Measurements from ENCODE around the gene LRGUK.
"Not testable (repeated sequence)": the region's sequence is repeated elsewhere in the genome, so short reads cannot be mapped to it uniquely, and the experiment has no call there.

LRGUK gene

DNA sequence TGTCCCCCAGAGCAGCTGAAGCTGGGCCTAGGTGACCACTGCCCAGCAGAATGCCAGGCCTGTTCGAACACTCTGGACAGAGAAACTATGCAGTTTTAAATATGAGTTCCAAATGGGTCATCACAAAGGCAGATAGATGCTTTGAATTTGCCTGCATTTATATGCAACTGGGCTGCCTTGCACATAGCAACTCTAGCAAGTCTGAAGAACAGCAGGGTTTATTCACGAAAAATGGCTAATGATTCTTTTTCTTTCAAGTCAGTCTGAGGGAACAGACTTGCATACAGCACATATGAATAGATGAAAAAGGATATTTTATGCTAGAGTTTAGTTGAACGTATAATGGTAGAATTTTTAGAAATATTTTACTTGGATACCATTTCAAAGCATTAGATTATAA is 121.1 kb downstream of the LRGUK start:
- no peak for DNase-seq

DNA sequence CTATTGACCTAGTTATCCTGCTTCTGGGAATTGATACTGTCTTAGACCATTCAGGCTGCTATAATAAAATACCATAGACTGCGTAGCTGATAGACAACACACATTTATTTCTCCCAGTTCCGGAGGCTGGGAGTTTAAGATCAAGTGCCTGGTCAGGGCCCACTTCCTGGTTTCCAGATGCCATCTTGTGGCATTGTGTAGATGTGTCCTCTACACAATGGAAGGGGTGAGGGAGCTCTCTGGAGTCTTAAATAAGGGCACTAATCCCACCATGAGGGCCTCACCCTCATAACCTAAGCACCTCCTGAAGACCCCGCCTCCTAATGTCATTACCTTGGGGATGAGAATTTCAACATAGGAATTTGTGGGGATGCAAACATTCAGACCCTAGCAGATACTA is 127.2 kb downstream of the LRGUK start:
- no peak for DNase-seq

DNA sequence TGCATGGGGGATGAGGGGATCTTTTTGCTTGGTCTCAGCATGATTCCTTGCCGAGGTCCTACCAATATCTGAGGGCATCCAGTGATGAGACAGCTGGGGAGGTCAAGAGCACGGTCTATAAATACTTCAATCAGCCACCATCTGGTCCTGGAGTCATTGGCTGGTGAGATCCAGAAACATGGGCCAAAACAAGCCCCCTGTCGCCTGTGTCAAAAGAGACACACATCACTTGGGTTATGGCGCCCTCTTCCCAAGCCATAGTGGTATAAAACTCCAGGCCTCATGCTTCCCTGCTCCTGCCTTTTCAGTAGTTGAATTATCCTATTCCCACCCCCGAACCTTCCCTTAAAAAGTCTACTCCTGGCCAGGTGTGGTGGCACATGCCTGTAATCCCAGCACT is 128.7 kb downstream of the LRGUK start:
- DNase-seq: no peak

DNA sequence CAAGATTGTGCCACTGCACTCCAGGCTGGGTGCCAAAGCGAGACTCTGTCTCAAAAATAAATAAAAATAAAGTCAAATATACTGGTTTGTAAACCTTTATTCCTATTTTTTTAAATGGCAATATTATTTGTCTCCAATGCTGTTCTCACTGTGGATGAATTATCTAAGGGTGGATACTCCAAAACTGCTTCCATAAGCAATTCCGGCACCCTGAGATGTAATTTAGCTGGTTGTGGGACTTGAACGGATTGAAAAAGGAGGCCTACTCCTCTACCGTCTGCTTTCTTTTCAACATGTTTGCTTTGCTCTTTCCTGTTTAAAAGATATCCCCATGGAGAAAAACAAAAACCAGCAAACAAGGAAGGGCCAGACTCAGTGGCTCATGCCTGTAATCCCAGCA is 135.2 kb downstream of the LRGUK start:
- no peak for DNase-seq

DNA sequence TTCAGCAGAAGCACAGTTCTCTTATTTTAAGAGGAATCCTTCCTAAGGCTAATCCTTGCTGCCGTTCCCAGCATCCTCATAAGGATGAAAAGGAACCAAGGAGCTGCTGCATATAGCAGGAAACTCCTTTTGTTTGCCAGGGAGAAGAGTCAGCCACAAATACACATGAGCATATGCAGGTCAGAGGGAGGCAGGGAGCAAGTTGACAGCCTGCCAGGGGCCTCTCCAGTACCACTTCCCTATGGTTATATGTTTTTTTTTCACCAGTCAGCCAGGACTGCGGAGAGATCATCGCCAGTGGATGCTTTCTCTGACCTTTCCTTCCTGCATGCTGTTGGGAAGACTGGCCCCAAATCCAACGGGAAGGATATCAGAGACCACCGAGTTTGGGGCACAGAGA is 149.8 kb downstream of the LRGUK start:
- DNase-seq: no peak

DNA sequence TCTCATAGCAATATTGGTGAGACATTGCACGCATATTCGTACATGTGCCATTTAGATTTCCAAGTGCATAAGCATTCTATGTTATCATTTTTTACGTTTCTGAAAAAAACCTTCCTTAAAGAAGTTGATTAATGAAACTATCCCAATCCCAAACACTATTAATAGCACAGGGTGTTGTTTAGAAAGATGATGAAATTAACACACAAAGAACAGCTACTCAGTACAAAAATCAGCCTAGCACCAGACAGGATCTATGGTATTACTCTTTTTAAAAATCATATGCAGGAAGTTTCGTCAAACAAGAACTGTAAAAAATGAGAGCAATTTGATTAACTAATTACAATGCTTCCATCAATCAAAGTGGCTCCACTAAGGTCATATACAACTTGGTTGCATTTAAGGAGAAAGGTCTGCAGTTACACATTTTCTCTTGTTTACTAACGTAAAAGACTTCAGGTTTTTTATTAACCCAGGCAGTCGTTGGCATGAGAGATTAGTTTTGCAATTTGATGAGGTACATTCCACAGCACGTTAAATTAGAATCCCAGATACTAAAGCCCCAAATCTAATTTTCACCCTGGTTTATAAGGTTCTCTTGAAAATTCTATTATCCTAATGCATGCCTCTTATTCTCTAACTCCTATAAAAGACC is 151.5 kb downstream of the LRGUK start:
- no peak for DNase-seq

DNA sequence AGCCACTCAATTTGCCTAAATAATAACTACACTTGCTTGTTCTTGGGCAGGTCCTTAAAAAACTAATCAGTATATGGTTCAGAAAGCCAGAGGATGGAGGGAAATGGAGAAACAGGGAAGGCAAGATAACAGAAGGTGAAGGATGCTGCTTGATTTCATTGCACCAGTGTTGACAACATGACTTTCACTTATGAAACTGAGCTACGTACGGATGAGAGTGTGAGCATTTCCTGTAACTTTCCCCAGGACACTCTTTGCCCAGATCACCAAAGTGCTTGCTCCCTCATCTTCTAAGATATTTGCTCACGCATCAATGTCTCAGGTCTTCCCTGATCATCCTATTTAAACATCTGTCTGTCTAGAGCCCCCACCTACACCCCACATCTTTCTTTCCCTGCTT is 152.2 kb downstream of the LRGUK start:
- no peak for DNase-seq

DNA sequence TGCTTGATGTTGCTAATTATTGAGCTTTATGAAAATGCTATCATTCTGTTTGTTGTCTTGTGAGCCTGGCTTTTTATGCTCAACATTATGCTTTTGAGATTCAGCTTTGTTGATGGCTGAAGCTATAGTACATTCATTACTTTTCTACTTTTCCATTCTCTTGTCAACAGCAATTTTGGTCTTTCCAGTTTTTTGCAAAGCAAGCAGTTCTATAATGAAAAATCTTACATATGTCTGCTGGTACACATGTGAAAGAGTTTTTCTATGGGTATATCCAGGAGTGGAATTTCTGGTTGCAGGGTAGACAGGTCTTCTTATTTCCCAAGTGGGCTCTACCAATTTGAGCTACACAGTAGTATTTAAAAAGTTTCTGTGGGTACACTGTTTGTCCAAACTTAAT is 152.8 kb downstream of the LRGUK start:
- no peak for DNase-seq

DNA sequence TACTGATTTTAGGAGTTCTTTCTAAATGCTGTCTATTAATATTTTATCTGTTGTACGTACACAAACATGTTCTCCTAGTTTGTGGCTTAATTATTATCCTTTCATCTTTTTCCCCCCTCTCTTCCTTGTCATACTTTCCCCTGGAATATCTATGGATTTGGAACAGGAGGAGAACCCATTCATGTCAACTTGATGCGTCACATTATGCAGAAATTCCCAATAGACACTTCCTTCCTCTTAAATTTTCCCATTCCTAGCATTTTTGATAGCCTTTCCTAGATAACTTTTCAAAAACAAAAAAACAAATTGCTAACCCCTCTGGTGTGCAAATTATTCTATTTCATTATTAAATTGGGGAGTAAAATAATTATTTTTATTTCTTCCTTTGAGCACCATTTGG is 153.4 kb downstream of the LRGUK start:
- DNase-seq: no peak

DNA sequence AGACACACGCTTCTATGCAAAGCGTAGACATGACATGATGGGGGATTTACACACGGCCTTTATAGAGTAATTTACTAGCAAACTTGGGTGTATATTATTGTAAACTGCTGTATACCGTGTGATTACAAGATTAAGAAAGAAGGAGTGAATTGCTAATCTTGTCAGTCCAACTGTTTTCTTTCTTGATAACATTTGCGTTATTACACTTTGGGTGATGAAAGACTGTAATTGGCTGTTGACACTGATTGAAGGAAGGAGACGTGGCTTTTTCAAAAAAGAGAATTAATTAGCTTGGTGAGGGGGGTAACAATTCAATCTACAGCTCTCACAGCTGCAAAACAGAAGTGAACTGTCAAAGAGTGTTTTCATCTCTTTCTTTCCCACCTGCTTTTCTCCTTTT is 156.9 kb downstream of the LRGUK start:
- DNase-seq: no peak

DNA sequence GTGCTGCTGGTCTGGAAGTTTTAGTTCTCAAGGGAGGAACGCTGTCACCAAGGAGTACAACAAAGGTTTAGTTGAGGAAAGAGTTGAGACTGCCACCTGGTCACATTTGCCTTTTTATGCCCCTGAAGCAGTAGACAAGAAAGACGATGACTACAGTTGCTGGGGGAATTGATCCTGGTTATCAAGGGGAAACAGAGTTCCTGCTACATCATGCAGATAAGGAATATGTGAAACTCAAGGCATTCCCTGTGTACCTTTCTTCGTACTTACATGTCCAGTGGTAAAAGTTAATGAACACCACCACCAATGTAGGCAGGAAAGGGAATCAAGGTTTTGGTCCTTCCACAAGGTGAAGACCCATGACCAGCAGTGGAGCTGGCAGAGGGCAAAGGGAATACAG is 157.8 kb downstream of the LRGUK start:
- DNase-seq: no peak

DNA sequence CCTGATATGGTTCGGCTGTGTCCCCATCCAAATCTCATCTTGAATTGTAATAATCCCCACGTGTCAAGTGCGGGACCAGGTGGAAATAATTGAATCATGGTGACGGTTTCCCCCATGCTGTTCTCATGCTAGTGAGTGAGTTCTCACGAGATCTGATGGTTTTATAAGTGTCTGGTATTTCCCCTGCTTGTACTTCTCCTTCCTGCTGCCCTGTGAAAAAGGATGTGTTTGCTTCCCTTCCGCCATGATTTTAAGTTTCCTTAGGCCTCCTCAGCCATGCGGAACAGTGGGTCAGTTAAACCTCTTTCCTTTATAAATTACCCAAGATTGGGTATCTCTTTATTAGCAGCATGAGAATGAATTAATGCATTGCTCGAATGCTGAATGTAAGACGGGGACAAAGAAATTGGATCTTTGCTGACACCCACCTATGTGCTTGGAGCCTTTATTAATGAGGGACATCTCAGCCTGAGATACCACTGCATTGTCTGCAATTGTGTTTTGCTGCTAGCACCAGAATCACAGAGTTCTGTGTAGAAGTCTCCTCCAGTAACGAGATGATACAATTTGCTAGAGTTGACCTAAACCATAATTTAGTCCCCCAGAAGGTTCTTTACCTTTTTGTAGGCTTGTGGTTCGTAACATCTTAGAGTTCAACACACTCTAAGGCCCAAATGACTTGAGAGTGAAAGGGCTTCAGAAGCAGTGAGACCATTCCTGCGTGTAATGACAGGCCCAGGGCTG is 160.9 kb downstream of the LRGUK start:
- DNase-seq: no peak

DNA sequence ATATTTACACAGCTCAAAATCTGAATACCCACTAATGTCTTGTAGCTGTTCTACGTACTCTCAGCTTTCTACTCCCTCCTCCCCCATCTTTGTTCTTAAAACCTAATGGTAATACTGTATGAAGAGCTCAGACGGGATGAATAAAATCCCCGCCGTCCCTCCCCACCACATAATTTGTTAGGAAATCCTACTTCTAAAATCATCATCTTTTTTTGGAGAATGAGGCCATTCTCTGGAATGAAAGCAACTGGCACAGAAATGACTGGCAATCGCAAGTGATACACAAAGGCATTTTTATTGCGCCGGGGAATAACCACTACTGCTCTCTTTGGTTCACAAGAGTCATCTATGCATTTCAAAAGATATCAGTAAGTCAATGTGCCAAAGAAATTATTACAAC is 162.3 kb downstream of the LRGUK start:
- DNase-seq: no peak

DNA sequence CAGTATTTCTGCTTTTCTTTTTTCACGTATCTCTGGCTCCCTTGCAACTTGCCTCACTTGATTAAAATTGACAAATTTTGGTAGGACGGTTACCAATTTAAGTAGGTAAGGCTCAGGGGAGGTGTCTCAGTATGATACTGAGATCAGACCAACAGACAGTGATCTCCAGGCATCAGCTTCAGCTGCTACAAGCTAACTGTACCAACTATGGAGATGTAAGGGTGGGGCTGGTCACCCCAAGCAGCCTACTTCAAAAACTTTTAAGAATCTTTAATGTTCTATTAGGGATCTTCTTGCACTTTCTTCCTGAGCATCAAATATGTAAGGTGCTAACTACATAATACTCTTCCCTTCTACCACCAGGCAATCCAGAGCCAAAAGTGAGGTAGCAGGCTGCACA is 162.7 kb downstream of the LRGUK start:
- no peak for DNase-seq

DNA sequence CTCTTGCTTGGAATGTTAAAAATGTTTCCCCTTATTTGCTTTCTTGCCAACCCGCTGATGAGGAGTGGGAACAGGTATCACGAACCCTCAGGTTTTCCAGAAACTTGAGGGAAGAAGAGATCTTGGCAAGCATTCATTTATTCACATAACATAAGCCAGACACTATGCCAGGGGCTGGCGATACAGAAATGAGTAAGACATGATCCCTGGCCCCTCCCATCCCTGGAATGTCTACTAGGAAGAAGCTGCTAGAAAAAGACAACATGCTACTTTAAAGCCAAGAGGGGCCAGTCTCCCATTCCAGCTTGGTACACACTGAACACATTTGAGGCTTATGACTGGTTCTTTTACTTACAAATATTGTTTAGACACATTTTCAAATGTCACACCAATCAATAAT is 163.1 kb downstream of the LRGUK start:
- DNase-seq: no peak

DNA sequence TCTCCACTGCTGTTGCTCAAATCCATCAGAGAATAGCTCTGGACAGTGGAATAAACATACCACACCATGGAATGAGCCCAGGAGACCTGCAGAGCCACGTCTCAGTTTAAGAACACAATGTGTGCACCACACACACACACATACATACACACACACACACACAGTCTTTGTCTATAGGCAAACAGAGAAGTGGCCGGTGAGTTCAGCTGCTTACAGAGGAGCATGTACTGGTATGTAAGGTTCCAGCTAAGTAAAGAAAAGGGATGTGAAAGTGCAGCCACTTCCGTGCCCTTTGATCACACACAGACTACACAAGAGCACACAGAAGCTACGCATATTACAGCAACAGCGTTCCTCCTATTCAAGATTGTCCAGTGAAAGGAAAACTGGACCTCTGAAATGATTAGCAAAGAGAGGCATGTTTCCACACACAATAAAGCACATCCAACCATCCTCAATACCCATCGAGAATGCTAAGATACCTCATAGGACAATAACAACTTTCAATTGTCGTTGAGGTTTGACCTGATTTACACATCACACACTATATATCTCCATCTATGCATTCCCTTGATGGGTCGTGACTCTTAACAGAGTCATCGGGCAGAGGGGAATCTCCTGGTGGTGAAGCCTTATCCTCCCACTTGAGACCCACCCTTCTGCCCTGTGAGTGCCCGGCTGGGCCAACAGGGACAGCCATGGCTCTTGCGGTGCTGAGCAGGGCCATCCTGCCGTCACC is 166.0 kb downstream of the LRGUK start:
- DNase-seq: no peak

DNA sequence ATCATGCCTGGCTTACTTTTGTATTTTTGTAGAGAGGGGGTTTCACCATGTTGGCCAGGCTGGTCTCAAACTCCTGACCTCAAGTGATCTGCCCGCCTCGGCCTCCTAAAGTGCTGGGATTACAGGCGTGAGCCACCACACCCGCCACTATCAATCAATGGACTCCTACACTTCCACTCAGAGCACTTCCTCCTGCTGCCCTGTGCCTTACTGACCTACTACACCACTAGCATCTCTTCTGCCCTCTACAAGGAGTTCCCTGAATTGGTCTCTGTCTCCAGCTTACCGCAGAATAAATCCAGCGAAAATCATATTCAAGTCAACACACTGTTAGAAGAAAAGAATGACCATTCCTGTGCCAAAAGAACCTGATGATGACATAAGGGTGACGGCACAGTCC is 168.8 kb downstream of the LRGUK start:
- not testable (repeated sequence) for DNase-seq

DNA sequence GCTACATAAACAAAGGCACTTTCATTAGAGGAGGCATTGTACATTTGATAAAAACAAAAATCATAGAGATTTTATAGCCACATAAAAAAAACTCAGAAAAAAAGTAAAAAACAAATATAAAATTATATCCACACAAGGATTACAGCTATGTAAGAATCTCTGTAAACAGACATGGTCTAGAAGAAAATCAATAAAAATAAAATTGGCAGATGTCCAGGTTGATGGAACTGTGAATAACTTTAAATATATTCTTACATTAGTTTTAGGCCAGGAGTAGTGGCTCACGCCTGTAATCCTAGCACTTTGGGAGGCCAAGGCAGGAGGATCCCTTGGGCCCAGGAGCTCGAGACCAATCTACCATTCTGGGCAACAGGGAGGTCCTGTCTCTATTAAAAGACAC is 170.3 kb downstream of the LRGUK start:
- no peak for DNase-seq

DNA sequence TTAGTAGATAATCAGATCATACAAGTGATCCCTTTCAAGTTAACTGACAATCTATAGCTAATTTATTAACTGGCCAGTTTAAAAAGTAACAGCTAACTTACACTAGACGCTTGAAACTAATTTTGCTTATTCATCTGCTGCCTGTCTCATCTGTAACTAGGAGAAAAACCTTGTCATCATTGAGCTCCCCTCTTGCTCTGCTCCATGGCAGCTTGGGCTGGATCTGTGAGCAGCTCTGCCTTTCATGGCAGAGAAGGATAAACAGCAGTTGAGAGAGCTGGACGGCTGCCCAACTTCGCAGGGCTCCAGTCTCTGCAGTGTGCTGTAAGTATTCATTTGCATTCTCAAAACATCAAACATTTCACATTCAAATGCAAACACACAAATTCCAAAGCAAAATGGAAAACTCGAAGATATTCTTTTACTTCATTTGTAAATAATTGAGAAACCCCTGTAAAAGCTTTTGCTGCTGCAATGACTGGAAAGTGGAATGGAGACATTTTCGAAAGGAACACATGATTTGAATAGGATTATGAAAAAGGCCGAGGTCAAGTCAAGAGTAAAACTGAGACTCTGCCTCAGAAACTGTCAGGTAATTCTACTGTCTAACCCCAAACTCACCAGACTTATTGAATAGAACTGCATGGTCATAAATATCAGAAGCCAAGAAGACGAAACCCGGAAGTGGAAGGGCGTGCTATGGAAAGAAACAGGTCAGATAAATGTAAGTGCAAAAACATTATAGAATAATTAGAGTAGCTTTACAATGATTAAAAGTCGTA is 172.0 kb downstream of the LRGUK start:
- DNase-seq: no peak

DNA sequence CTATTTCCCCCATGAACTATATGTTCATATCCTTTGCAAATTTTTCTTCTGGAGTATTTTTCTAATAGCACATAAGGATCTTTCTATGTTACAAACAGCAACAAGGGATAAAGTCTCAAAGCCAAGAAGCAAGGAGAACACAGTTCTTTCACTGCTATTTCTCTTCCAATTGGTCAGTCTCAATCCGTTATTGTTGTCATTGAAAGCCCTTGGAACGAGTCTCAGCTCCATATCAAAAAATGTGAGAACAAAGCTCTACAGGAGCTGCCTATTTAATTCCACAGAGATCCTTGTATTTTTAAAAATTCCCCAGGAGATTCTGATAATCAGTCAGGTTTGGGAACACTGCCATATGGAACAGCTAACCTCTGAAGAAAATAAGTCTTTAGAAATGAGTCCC is 173.8 kb downstream of the LRGUK start:
- no peak for DNase-seq

DNA sequence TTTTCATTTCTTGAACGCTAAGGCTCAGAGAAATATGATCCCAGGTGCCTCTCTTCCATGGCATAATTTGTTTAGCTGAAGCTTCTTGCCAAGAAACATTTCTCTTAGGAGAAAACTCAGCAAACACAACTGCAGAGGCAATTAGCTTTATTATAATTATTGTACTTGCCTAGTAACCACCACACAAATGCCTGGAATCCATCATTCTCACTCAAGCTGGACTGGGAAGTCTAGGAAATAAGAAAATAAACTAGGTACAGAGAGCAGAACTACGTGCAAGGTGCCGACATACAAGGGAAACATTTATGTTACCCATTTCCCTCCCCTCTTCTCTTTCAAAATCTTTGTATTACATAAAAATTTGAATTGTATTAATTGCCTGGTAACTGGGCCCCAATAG is 174.5 kb downstream of the LRGUK start:
- no peak for DNase-seq

DNA sequence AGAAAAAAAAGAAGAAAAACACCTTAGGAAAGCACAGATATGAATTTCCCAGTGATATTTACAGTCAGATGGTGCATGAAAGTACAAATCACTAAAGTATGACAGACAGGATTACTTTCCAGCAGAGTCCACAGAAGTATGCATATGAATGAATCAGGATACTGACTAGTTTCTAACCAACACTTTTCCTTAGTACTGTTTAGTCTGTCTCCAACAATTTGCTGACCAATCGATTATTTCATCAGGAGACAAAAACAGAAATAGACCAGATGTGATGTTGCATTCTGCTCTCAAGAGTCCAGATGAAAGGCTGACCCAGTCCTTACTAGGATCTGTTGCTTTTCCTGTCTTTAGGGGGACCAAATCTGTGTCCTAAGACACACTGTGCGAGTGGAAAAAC is 175.0 kb downstream of the LRGUK start:
- DNase-seq: no peak

DNA sequence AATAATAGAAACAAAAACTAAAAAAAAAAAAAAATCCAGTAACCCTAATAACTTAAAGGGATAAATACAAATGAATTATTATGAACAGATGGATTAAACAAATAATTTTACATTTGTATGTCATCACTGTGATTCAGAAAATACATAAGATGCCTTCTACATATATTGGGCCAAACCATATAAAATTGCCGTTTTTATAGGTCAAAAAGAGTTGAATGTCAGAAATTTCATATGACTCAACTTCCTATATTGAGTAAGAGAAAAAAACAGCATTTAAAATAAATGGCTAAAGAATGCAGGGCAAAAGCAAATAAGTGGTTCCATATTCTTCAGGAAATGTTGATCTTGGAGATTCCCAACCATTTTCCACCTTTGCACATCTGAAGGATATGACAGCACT is 180.2 kb downstream of the LRGUK start:
- no peak for DNase-seq

DNA sequence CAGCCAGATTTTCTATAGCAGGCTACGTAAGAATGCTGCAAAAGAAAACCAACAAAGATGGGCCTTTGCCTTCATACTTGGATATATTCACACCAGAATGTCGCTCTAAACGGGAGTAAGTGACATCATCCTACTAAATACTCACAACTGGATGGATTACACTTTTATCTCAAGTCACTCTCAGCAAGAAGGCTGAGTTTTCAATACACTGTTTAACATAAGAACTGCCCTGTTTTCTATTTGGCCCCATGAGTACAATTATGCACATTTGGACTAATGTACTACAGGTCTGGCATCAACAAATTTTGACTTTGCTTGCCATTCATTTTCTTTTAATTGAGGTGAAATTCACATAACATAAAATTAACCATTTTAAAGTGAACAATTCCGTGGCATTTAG is 181.4 kb downstream of the LRGUK start:
- no peak for DNase-seq
